Stimulated activated CD4-positive, alpha-beta T cell treated with anti-CD3 and anti-CD28 coated beads, TNF-alpha, amount 100 ng/mL, for 4 hours (primary cell): ENCODE measurements around the gene ITFG2.

Source experiments
- DNase-seq, 3 experiments: peaks; one replicate each; pipeline ENCODE4 v3.0.0-alpha.2; 2020; ENCODE audit warnings: low read depth in 3 of 3

The ITFG2 gene

DNA sequence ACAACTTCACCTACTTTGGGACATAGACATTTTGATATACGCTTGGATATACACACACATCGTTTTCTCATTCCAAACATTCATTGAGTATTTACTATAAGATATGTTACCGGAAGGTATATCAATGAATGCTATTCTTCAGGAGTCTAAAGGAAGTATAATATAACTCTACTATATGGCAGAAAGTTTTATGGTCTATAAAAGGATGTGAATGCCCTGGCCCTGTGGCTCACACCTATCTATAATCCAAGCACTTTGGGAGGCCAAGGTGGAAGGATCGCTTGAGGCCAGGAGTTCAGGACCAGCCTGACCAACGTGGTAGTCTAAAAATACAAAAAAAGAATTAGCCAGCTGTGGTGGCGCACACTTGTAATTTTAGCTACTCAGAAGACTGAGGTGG is 16.8 kb downstream of the ITFG2 start:
- DNase-seq, result no peak

DNA sequence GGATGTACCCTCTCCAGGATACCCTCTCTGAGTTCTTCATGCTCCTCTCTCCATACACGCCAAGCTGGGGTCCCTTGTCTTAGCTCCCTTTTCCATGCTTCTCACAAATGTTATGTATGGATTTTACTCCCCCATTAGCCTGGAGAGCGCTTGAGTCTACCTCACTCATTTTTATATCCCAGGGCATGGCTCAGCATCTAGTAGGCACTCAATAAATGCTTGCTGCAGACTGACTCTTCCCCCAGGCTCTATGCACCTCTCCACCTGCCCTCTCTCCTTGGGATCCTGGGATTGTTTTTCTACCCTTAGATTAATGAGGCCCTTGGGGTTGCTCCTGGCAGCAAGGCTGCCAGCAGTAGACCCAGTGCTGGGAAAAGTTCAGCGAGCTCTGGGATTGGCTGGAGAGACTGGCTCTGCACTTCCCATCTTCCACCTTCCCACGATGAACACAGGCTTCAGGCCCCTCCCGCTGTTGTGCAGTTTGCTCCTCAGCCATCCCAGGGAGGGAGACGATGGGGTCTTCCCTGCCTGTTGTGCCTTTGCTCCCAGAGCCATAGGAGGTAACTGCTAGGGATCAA is 20.2 kb downstream of the ITFG2 start:
- no peak for DNase-seq

- no peak for DNase-seq
Observed at GRCh38 chr12:2833327-2833726, 20.9 kb downstream of the ITFG2 start.

- DNase-seq, result no peak
Observed at GRCh38 chr12:2833810-2834209, 21.3 kb downstream of the ITFG2 start.

GRCh38 chr12:2834581-2835491 is 22.4 kb downstream of the ITFG2 start, which contains the start of gene NRIP2:
Gene NRIP2, minus strand, starts transcription at chr12:2835035. Its CDS starts 52 bp downstream, at chr12:2834983.
- DNase-seq, result no peak

GRCh38 chr12:2835691-2836403 is 23.4 kb downstream of the ITFG2 start:
- DNase-seq, result no peak

DNA sequence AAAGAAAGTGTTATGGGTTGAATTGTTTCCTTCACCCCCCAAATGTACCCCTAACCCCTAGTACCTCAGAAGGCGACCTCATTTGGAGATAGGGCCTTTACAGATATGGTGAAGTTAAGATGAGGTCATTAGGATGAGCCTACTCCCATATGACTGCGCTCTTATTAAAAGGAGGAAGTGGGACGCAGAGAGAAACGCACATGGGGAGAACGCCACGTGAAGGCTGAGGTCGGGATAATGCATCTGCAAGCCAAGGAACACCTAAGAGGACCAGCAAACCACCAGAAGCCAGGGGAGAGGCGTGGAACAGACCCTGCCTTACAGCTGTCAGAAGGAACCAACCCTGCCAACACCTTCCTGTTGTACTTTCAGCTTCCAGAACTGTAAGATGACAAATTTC is 24.1 kb downstream of the ITFG2 start:
- no peak for DNase-seq

GRCh38 chr12:2841056-2841650 is 28.7 kb downstream of the ITFG2 start:
- no peak for DNase-seq

DNA sequence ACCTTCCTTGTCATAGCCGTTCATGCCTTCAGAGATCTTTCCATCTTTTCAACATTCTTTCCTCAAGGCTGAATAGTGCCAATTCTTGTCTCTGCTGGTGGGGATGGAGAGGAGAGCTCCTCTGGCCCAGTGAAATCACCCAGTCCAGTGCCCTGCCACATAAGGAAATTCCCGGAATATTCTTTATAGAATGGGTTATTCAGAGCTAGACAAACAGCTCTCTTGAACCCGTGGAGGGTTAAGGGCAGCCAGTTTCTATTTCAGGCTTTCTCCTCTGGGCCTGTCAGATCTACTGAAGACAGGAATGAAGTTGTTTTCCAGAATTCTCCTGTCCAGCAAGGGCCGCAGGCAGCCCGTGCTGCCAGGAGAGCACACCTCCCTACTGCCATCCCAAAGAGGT is 30.5 kb downstream of the ITFG2 start:
- no peak for DNase-seq

GRCh38 chr12:2844786-2845185 is 32.3 kb downstream of the ITFG2 start:
- no peak for DNase-seq

- no peak for DNase-seq
Observed at GRCh38 chr12:2845280-2845679, 32.8 kb downstream of the ITFG2 start.

DNA sequence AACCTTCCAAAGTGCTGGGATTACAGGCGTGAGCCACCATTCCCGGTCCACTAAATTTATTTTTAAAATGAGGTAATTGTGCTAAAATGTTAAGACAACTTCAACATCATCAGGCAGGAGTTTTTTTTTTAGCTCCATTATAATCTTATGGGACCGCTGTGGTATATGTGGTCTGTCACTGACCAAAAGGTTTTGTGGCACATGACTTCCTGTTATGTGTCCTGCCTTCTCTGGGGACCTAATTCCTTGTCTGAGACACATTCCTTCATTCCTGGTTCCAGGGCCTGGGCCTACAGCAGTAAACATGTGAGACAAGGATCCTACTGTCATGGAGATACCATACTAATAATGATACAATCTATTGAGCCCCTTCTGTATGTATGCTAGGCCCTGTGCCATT is 39.5 kb downstream of the ITFG2 start:
- no peak for DNase-seq

DNA sequence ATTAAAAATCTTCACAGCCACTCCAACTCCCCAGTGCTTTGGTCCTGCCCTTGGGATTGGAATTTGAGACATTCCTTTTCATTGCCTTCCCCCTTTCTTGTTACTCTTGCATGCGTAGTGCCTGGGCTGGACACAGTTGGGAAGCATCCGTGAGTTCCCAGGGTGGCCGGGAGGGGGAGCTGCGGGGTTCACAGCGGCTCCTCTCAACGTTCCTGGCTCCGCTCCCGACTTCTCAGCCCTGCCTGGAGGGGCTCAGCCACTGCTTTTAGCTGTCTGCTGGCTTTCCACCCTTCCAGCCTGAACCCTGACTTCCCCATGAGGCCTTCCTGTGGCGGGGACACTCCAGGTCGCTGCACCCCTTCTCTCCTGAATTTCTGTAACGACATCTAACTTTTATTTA is 41.2 kb downstream of the ITFG2 start:
- peak in 2 of 3 experiments; percentile 29 to 31 for DNase-seq

DNA sequence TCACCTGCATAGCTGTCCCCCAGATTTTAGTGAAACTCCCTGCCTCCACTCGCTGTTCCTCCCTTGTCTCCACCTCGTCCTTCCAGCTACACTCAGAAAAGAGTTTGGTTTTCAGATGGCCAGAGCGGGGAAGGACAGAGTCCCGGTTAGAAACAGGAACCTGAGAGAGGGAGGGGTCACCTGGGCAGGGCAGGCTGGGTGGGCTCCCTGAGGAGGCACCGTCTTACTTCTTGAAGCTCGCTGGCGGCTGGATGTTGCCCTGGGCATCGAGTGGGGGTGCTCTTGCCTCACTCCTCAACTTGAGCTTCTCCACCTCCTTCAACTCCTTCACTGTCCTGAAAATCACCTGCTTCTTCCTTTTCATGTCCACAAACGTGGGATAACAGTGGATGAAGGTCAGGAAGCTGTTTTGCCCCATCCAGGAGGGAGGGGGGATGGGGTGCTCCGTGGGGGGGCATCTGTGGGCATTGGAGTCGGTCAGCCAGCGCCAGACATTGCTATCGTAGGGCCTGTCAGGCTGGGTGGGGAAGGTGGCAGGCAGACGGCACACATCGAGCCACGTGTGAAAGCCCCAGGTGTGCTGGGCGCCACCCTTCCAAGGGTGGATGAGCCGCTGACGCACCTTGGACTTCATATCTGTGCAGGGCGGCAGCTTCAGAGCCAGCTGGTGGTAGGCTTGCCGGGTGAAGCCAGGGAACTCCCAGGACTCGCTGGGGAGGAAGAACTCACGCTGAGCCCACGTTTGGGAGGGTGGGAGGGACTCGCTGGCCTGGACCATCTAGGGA is 42.4 kb downstream of the ITFG2 start:
- no peak for DNase-seq

GRCh38 chr12:2855546-2855945 is 43.1 kb downstream of the ITFG2 start:
- no peak for DNase-seq

GRCh38 chr12:2856051-2856450 is 43.6 kb downstream of the ITFG2 start:
- no peak for DNase-seq

GRCh38 chr12:2857021-2857431 is 44.6 kb downstream of the ITFG2 start, which contains the start of gene TEX52:
Gene TEX52, minus strand, starts transcription at chr12:2857039. Its CDS starts 13 bp downstream, at chr12:2857026.
- no peak for DNase-seq

DNA sequence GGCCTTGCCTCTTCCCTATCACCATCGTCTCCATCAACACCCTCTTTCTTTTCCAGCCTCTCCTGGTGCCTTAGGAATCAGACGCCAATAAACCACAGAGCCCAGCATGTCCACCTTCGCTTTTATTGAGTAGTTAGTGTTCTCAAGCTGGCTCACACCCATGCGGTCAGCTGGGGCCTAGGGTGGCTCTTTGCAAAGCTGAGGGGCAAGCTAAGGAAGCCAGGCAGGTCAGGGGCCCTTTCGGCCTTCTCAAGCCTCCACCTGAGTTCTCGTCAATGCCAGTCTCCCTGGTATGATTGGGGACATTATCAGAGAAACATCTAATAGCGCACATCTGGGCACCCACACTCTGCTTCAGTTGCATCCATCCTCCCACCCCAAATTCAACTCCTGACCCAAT is 45.1 kb downstream of the ITFG2 start:
- DNase-seq, result no peak

DNA sequence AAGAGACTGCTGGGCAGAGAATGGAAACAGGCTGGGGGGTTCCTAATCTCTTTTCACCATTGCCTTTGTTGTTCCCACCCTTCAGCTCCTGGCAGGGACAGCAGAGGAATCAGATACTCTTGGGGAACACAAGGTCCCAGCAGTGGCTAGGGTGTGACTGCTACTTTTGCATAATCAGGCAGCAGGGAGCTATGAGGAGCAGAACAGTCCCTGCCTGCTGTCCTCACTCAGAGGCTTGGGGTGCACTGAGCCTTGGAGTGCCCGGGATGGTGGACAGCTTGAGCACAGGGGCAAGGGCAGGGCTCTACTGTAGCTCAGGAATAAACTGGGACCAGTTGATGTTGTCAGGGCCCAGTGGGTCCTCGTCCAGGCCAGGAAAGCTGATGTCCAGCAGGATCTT is 45.9 kb downstream of the ITFG2 start:
- no peak for DNase-seq

- no peak for DNase-seq
Observed at GRCh38 chr12:2858944-2859421, 46.5 kb downstream of the ITFG2 start.

DNA sequence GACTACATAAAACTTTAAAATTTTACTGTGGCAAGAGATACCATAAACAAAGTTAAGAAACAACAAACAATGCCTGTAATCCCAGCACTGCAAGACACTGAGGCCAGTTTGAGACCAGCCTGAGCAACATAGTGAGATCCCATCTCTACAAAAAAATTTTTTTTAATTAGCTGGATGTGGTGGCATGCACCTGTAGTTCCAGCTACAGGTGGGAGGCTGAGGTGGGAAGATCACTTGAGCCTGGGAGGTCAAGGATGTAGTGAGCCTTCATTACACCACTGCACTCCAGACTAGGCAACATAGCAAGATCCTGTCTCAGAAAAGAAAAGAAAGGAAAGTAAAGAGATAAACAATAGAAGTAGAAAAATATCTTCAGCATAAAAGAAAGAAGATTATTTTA is 47.7 kb downstream of the ITFG2 start:
- DNase-seq, result no peak
